Activated CD8-positive, alpha-beta T cell treated with anti-CD3 and anti-CD28 coated beads, Interleukin-2, amount 10 ng/mL, durations not matched to agents 7 days and 5 days (primary cell): Measurements from ENCODE around the gene IFI30. TPM values are rescaled to one million over a fixed set of nuclear protein-coding genes. Genes with fewer than 3 reads are reported as not detected.

Experiments used
- ATAC-seq: fragments of 150-1000 bp; cut with Tn5 transposase; one replicate; pipeline ENCODE4 v1.10.0; 2021; ENCODE audit warnings: moderate library complexity
- CTCF ChIA-PET: fragments of 350-600 bp; sonication (Branson Sonifier 250); formaldehyde crosslinking; loops from one replicate; lab custom pipeline; 2021; ENCODE audit warnings: antibody characterized with exemption; lab: Charles Lee
- POLR2A ChIA-PET: fragments of 350-600 bp; sonication (Branson Sonifier 250); formaldehyde crosslinking; loops from one replicate; lab custom pipeline; 2021; ENCODE audit warnings: antibody characterized with exemption; lab: Charles Lee
- DNase-seq: peaks from one replicate; pipeline ENCODE4 v3.0.0-alpha.2; 2020
- H3K27ac Mint-ChIP-seq: one replicate; pipeline ENCODE4 v1.8.0; 2021; ENCODE audit warnings: mild to moderate bottlenecking, mixed read lengths
- H3K27me3 Mint-ChIP-seq: one replicate; pipeline ENCODE4 v1.8.0; 2021; ENCODE audit warnings: low read depth, mixed read lengths
- H3K36me3 Mint-ChIP-seq: one replicate; pipeline ENCODE4 v1.8.0; 2021; ENCODE audit warnings: low read depth, mixed read lengths
- H3K4me1 Mint-ChIP-seq: one replicate; pipeline ENCODE4 v1.8.0; 2021; ENCODE audit warnings: low read depth, mixed read lengths
- H3K4me3 Mint-ChIP-seq: one replicate; pipeline ENCODE4 v1.8.0; 2021; ENCODE audit warnings: mild to moderate bottlenecking, mixed read lengths
- H3K9me3 Mint-ChIP-seq: one replicate; pipeline ENCODE4 v1.8.0; 2022; ENCODE audit warnings: mixed read lengths; ENCODE audit not compliant: insufficient read depth
- total RNA-seq, 2 experiments: library from RNA; stranded (reverse); gene quantifications; one replicate each; pipeline ENCODE4 v1.2.3, GENCODE V29; 2021

Gene IFI30
- total RNA-seq = 10 to 100 TPM; 67.4 to 72.3 TPM

DNA sequence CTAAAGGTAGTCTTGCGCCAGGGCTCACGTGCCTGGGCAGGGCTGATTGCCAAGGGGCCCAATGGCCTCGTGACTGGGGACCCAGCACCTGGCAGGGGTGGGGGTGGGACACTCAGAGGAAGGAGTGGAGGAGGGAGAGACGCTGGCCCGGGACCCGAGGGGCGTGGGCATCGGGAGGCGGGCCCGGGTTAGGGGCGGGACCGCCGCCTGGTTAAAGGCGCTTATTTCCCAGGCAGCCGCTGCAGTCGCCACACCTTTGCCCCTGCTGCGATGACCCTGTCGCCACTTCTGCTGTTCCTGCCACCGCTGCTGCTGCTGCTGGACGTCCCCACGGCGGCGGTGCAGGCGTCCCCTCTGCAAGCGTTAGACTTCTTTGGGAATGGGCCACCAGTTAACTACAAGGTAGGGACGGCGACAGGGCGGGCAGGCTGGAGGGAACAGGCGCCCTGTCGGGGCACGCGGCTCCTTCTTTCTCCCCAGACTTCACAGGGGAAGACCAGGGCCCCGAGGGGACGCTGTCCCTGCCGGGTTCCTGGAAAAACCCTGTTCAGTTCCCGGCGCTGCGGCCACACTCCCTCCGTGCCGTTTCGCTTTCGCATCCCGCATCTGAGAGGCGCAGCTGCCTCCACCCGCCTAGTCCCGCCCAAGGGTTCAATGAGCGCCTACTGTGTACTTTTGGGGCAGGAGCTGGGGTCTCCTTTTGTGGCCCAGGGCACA is at the start of gene IFI30:
IFI30 (plus strand) TSS at position 242 of the 717 bp plus-strand sequence; CDS start at position 271, 29 bp downstream.
- peak within 1 kb of the TSS; percentile 86 for H3K27ac Mint-ChIP-seq
- peaks cover 29% of the 10 kb centered on the region for H3K4me1 Mint-ChIP-seq
- CTCF ChIA-PET = interaction anchor here (0.7 to 1.3 kb wide), 6 partner anchors 8 to 61 kb away, joined by 3 to 10 read pairs (median 3); partner anchors contain the start of genes MPV17L2 and PIK3R2
- peaks cover 28% of the 10 kb centered on the region for H3K36me3 Mint-ChIP-seq
- no peaks in the 10 kb centered on the region for H3K9me3 Mint-ChIP-seq
- H3K4me3 Mint-ChIP-seq = peak within 1 kb of the TSS; percentile 89
- POLR2A ChIA-PET = interaction anchor here (0.5 to 1.2 kb wide), 3 partner anchors 16 to 266 kb away, joined by 3 to 4 read pairs (median 3); no protein-coding TSS in a partner anchor
- no peaks in the 10 kb centered on the region for H3K27me3 Mint-ChIP-seq
- peak; percentile 83 for ATAC-seq
- peak; percentile 72 for DNase-seq

DNA sequence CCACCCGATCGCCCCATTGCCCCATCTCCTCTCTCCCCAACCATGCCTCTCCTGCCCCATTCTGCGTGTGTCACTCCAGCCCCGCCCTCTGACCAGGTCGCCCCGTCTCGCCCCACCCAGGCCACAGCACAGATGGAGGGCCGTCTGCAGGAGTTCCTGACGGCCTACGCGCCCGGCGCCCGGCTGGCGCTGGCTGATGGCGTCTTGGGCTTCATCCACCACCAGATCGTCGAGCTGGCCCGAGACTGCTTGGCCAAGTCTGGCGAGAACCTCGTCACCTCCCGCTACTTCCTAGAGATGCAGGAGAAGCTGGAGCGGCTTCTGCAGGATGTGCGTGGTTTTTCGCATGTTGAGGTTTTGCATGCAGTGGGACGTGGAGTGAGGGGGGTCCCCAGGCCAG is 49.8 kb upstream of the IFI30 start:
- no peak overlapping the region for H3K4me3 Mint-ChIP-seq
- H3K4me1 Mint-ChIP-seq = peaks cover 39% of the 10 kb centered on the region
- H3K9me3 Mint-ChIP-seq = no peaks in the 10 kb centered on the region
- no peak overlapping the region for H3K27ac Mint-ChIP-seq
- POLR2A ChIA-PET = no interaction called here
- CTCF ChIA-PET = interaction anchor here (1.8 kb wide), 1 partner anchor 10 kb away, joined by 5 read pairs; no protein-coding TSS in a partner anchor
- ATAC-seq = no peak
- DNase-seq = no peak
- peaks cover 42% of the 10 kb centered on the region for H3K36me3 Mint-ChIP-seq
- no peaks in the 10 kb centered on the region for H3K27me3 Mint-ChIP-seq

DNA sequence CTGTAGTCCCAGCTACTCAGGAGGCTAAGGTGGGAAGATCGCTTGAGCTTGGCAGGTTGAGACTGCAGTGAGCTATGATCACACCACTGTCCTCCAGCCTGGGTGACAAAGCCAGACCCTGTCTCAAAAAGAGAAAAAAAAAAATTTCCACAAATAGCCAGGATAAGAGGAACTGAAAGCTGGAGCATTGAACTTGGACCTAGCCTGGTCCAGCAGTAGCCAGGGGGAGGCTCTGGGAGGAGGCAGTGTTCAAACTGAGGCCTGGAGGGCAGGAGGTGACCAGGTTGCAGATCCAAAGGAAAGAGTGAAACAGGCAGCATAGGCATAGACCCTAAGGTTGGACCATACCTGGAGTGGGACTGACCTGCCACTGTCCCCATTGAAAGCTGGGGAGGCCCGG is 47.5 kb upstream of the IFI30 start:
- ATAC-seq (no peak), DNase-seq (no peak)
- H3K27ac Mint-ChIP-seq = peak overlapping the region; percentile 32
- ChIA-PET POLR2A (interaction anchor here (0.6 to 0.7 kb wide), 2 partner anchors 47 to 152 kb away, joined by 3 to 4 read pairs; no protein-coding TSS in a partner anchor), CTCF (interaction anchor here (1.4 kb wide), 1 partner anchor 13 kb away, joined by 3 read pairs; no protein-coding TSS in a partner anchor)
- H3K27me3 Mint-ChIP-seq = no peaks in the 10 kb centered on the region
- no peaks in the 10 kb centered on the region for H3K9me3 Mint-ChIP-seq
- peaks cover 19% of the 10 kb centered on the region for H3K4me1 Mint-ChIP-seq
- H3K36me3 Mint-ChIP-seq = peaks cover 49% of the 10 kb centered on the region
- H3K4me3 Mint-ChIP-seq = no peak overlapping the region

DNA sequence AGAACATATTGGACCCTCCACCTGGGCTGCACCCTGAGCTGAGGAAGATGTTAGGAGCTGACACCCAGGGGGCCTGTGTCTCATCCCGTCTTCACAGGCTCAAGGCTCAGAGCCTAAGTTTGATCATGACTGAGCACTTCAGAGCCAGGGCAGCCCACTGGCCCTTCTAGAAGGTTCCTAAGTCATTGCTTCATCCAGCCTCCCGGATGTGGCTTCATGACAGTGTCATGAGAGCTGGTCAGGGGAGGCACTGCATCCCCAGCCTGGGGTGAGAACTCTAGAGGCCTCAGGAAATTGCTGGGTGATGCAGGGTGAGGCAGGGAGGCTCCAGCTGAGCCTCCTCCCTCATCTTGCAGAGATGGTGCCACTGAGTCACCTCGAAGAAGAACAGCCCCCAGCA is 45.6 kb upstream of the IFI30 start:
- Mint-ChIP-seq H3K27ac (peak overlapping the region; percentile 81), H3K4me1 (peaks cover 12% of the 10 kb centered on the region), H3K4me3 (no peak overlapping the region), H3K9me3 (no peaks in the 10 kb centered on the region), H3K27me3 (no peaks in the 10 kb centered on the region), H3K36me3 (peaks cover 49% of the 10 kb centered on the region)
- CTCF ChIA-PET = interaction anchor here (0.9 to 1.7 kb wide), 5 partner anchors 14 to 152 kb away, joined by 3 to 5 read pairs (median 4); partner anchors contain the start of genes ARRDC2 and PIK3R2
- peak; percentile 47 for ATAC-seq
- peak; percentile 46 for DNase-seq
- POLR2A ChIA-PET = no interaction called here

DNA sequence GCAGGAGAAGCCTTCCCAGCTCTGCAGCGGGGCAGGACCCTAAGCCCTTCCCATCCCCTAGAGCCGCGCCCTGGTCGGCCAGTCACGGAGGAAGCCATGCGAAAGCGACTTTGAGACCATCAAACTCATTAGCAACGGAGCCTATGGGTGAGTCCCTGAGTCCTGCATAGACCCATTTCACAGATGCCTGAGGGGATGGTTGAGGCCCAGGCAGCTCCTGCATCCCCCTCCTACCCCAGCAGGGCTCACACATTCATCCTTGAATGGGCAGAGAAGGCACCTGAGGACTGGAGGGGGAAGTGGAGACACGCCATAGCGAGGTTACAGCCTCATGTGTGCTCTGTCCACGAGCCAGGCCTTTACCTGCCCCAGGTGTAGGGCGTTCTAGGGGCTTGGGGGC is 44.8 kb upstream of the IFI30 start:
- H3K36me3 Mint-ChIP-seq = peaks cover 45% of the 10 kb centered on the region
- ATAC-seq = no peak

DNA sequence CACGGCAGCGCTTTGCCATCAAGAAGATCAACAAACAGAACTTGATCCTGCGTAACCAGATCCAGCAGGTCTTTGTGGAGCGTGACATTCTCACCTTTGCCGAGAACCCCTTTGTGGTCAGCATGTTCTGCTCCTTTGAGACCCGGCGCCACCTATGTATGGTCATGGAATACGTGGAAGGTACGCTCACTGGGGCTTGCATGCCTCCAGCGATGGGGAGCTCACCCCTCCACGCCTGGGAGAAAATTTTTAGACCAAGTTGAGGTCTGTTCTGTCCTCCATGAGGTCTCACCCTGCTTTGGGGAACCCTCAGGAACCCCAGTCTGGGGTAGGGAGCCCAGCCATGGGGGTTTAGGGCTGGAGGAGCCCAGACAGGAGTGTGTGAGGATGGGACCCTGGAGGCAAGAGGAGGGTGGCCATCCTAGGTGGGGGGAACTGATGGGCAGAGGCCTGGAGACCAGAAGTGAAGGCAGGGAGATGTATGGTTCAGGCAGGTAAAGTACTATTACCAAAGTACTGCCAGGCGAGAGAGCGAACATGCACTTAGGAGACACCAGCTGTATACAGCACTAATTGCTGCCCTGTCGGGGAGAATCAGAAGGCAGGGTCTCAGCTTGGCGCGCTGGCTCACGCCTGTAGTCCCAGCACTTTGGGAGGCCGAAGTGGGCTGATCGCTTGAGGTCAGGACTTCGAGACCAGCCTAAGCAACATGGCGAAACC is 42.9 kb upstream of the IFI30 start:
- Mint-ChIP-seq H3K4me1 (peaks cover 11% of the 10 kb centered on the region), H3K9me3 (no peaks in the 10 kb centered on the region), H3K4me3 (no peak overlapping the region), H3K27ac (no peak overlapping the region), H3K27me3 (no peaks in the 10 kb centered on the region), H3K36me3 (peaks cover 44% of the 10 kb centered on the region)
- DNase-seq = no peak
- ChIA-PET CTCF (no interaction called here), POLR2A (no interaction called here)
- no peak for ATAC-seq

More for the DNA sequence above, 44.8 kb upstream of the IFI30 start:
- CTCF ChIA-PET = interaction anchor here (0.9 to 1.7 kb wide), 4 partner anchors 15 to 151 kb away, joined by 3 to 5 read pairs (median 4); partner anchors contain the start of genes ARRDC2 and PIK3R2
- peak overlapping the region; percentile 81 for H3K27ac Mint-ChIP-seq
- no peak overlapping the region for H3K4me3 Mint-ChIP-seq
- H3K4me1 Mint-ChIP-seq = peaks cover 11% of the 10 kb centered on the region
- H3K9me3 Mint-ChIP-seq = no peaks in the 10 kb centered on the region
- no peak for DNase-seq
- no peaks in the 10 kb centered on the region for H3K27me3 Mint-ChIP-seq
- POLR2A ChIA-PET = interaction anchor here (1.6 kb wide), 1 partner anchor 10 kb away, joined by 4 read pairs; no protein-coding TSS in a partner anchor

DNA sequence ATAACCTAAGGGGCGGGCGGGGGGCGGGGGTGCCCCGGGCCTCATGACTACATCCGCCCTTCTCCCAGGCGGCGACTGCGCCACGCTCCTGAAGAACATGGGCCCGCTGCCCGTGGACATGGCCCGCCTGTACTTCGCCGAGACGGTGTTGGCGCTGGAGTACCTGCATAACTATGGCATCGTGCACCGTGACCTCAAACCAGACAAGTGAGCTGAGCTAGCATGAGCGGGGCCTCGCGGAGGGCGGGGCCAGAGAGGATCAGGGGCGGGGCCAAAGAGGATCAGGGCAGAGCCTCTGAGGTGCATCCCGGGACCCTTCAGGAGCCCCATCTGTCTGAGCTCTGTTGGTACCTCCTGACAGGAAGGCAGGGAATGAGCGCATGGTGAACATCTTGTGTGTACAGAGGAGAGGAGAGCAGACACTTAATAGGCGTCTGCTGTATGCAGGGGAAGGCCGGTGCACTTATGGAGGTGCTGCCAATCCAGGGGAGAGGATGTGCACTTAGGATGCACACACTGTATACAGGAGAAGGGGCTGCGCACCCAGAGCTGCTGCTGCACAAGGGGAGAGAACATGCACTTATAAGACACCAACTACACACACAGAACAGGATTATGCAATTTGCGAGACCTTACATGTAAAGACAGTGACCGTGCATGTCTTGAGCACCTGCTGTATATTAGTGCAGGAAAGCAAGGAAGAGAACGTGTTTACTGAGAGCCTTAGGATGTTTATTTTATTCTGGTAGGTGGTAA is 41.6 kb upstream of the IFI30 start:
- Mint-ChIP-seq H3K27me3 (no peaks in the 10 kb centered on the region), H3K4me1 (peaks cover 11% of the 10 kb centered on the region), H3K4me3 (no peak overlapping the region), H3K27ac (no peak overlapping the region), H3K9me3 (no peaks in the 10 kb centered on the region), H3K36me3 (peaks cover 40% of the 10 kb centered on the region)
- POLR2A ChIA-PET = no interaction called here
- ATAC-seq = peak; percentile 18
- no peak for DNase-seq
- CTCF ChIA-PET = no interaction called here

DNA sequence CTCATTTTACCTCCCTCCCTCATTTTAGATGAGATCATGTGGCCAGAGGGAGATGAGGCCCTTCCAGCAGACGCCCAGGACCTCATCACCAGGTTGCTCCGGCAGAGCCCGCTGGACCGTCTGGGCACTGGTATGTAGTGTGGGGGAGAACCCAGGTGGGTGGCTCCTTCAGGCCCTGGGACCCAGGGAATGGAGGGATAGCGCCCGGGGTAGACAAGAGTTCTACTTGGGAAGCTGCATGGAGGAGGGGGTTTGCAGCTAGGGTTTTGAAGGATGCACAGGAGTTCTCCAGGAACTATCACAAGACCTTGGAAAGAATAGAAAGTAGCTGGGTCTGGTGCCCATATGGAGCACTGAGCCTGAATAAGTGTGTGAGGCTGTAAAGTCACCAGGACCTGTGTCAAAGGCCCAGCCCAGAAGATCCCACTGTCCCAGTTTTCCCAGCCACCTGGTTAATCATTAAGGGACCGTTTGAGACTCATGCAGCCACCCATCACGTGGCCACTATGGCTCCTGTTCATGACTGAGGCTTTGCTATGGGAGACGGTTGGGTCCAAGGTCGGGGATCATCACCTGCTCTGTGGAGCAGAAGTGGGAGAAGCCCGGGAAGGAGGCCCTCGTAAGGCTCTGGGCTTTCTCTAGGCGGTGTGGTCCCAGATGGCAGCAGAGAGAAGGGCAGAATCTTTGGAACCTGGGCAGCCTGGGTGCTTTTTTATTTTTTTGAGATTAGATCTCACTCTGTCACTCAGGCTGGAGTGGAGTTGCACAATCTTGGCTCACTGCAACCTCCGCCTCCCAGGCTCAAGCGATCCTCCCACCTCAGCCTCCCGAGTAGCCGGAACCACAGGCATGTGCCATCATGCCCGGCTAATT is 37.7 kb upstream of the IFI30 start:
- peak overlapping the region; percentile 57 for H3K27ac Mint-ChIP-seq
- CTCF ChIA-PET = no interaction called here

DNA sequence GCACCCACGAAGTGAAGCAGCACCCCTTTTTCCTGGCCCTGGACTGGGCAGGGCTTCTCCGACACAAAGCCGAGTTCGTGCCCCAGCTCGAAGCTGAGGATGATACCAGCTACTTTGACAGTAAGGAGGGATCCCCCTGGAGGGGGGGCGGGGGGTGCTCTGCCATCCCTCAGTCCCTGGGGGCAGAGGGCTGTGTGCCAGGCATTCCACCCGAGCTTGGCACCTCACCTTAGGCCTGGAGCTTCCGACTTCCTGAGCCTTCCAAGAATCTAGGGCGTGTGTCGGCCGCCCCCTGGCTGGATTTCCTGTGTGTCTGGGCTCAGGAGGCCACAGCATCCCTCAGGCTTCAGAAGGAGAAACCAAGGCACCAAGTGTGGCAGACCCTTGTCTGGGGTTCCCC is 36.4 kb upstream of the IFI30 start:
- no peak overlapping the region for H3K4me3 Mint-ChIP-seq
- no peaks in the 10 kb centered on the region for H3K4me1 Mint-ChIP-seq
- no peaks in the 10 kb centered on the region for H3K27me3 Mint-ChIP-seq
- H3K9me3 Mint-ChIP-seq = no peaks in the 10 kb centered on the region
- ATAC-seq (no peak), DNase-seq (no peak)
- POLR2A ChIA-PET = interaction anchor here (0.5 to 1.4 kb wide), 2 partner anchors 11 to 136 kb away, joined by 3 read pairs; no protein-coding TSS in a partner anchor
- CTCF ChIA-PET = interaction anchor here (0.7 to 1.0 kb wide), 3 partner anchors 11 to 23 kb away, joined by 3 read pairs; no protein-coding TSS in a partner anchor
- no peak overlapping the region for H3K27ac Mint-ChIP-seq
- H3K36me3 Mint-ChIP-seq = peaks cover 36% of the 10 kb centered on the region

More for the DNA sequence above, 37.7 kb upstream of the IFI30 start:
- no peak for DNase-seq
- no peaks in the 10 kb centered on the region for H3K4me1 Mint-ChIP-seq
- no peak for ATAC-seq
- no peaks in the 10 kb centered on the region for H3K9me3 Mint-ChIP-seq
- no peak overlapping the region for H3K4me3 Mint-ChIP-seq
- H3K36me3 Mint-ChIP-seq = peaks cover 36% of the 10 kb centered on the region
- POLR2A ChIA-PET = no interaction called here
- no peaks in the 10 kb centered on the region for H3K27me3 Mint-ChIP-seq

DNA sequence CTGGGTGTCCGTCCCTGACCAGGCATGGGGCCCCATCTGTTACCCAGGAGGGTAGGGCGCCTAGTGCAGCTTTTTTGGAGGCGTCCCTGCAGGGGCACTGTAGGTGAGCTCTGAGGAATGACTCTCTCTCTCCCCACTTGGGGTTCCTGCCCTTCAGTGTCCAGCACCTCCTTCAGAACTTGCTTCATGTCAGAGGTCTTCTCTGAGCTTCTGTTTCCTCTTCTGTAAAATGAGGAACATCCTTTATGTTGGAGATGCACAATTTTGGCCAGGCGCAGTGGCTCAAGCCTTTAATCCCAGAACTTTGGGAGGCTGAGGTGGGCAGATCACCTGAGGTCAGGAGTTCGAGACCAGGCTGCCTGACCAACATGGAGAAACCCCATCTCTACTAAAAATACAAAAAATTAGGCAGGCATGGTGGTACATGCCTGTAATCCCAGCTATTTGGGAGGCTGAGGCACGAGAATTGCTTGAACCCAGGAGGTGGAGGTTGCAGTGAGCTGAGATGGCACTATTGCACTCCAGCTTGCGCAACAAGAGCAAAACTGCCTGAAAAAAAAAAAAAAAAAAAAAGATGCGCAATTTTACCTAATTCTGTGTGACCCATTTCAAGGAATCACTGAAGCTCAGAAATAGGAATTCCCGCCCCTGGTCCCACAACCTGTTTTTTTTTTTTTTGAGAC is 35.8 kb upstream of the IFI30 start:
- no peak overlapping the region for H3K27ac Mint-ChIP-seq
- ATAC-seq (no peak), DNase-seq (no peak)
- peaks cover 33% of the 10 kb centered on the region for H3K36me3 Mint-ChIP-seq
- H3K4me1 Mint-ChIP-seq = no peaks in the 10 kb centered on the region
- H3K27me3 Mint-ChIP-seq = no peaks in the 10 kb centered on the region
- H3K4me3 Mint-ChIP-seq = no peak overlapping the region
- H3K9me3 Mint-ChIP-seq = no peaks in the 10 kb centered on the region
- ChIA-PET POLR2A (interaction anchor here (0.5 to 1.4 kb wide), 2 partner anchors 11 to 136 kb away, joined by 3 read pairs; no protein-coding TSS in a partner anchor), CTCF (interaction anchor here (0.7 to 1.0 kb wide), 3 partner anchors 10 to 23 kb away, joined by 3 read pairs; no protein-coding TSS in a partner anchor)
